HCT116 (cell line): ENCODE data around the gene COX10. TPM values are rescaled to one million over a fixed set of nuclear protein-coding genes. Genes with fewer than 3 reads are reported as not detected.

Experiments used
- ATAC-seq: fragments of 200-7000 bp; cut with Tn5 transposase; 2 replicates; pipeline ENCODE4 v1.9.1; 2020; ENCODE audit warnings: mild to moderate bottlenecking, moderate library complexity
- BruUV-seq: library from RNA; stranded (reverse); fragments of 400-500 nt; replicated peaks from 2 replicates; lab custom pipeline; 2021; lab: Mats Ljungman, UMichigan
- CTCF ChIA-PET: fragments of 300-600 bp; sonication (Branson Sonifier 250); formaldehyde crosslinking; loops from one replicate; lab custom pipeline; 2021; ENCODE audit warnings: antibody characterized with exemption; lab: Charles Lee
- POLR2A ChIA-PET: fragments of 300-600, 350-600 bp; sonication (Branson Sonifier 250); formaldehyde crosslinking; loops from one replicate; lab custom pipeline; 2021; ENCODE audit warnings: antibody characterized with exemption; lab: Charles Lee
- RAD21 ChIA-PET, 2 experiments: fragments of 300-600 bp; sonication (Branson Sonifier 250); formaldehyde crosslinking; loops; one replicate each; lab custom pipeline; 2023; ENCODE audit warnings: low total read pairs in 2 of 2; ENCODE audit not compliant: uncharacterized antibody in 2 of 2, unreplicated experiment in 2 of 2, low non-redundant PET in 1 of 2; lab: Charles Lee
- DNase-seq: peaks from one replicate; pipeline ENCODE4 v3.0.0-alpha.2; 2010; ENCODE audit warnings: low read depth, low spot score
- H2AFZ ChIP-seq: fragments of 200-600 bp; shearing (Covaris generic), sonication (generic); 2 replicates; pipeline ENCODE4 v1.6.1; 2017; ENCODE audit warnings: low read depth, mixed run types, mixed read lengths, antibody characterized with exemption, low read length; ENCODE audit not compliant: poor library complexity, severe bottlenecking
- H3K27ac ChIP-seq: 2 replicates; pipeline ENCODE4 v1.5.1; 2012; ENCODE audit warnings: low read depth, low read length
- H3K27me3 ChIP-seq: fragments of 200-600 bp; sonication (generic); 2 replicates; pipeline ENCODE4 v1.6.1; 2016; ENCODE audit warnings: mixed run types, low read length, mixed read lengths; ENCODE audit not compliant: insufficient read depth
- H3K36me3 ChIP-seq, 2 experiments: fragments of 200-500 bp in 1 of 2; fragments of 200-600 bp in 1 of 2; sonication (Bioruptor generic) in 1 of 2; sonication (generic) in 1 of 2; 2 replicates each; pipeline versions ENCODE4 v1.5.1 to v1.6.1; 2014 to 2016; ENCODE audit warnings: low read length in 2 of 2, inconsistent platforms in 1 of 2, mixed read lengths in 1 of 2, mixed run types in 1 of 2; ENCODE audit not compliant: insufficient read depth in 2 of 2, control insufficient read depth in 1 of 2
- H3K4me1 ChIP-seq, 2 experiments: fragments of 200-600 bp in 1 of 2; sonication (generic) in 1 of 2; 2 replicates each; pipeline versions ENCODE4 v1.5.1 to v1.6.1; 2012 to 2017; ENCODE audit warnings: low read length in 2 of 2, inconsistent platforms in 1 of 2, mild to moderate bottlenecking in 1 of 2, mixed read lengths in 1 of 2, mixed run types in 1 of 2, moderate library complexity in 1 of 2; ENCODE audit not compliant: insufficient read depth in 2 of 2, control insufficient read depth in 1 of 2
- H3K4me2 ChIP-seq: fragments of 200-600 bp; sonication (generic); 2 replicates; pipeline ENCODE4 v1.6.1; 2017; ENCODE audit warnings: mixed run types, low read length, mixed read lengths
- H3K4me3 ChIP-seq, 2 experiments: fragments of 200-600 bp in 1 of 2; sonication (generic) in 1 of 2; replicated peaks in 1 of 2; 2 replicates each; pipeline ENCODE4 v1.5.1; 2011 to 2016; ENCODE audit warnings: low read length in 2 of 2, control low read depth in 1 of 2, low read depth in 1 of 2, mild to moderate bottlenecking in 1 of 2, mixed read lengths in 1 of 2, mixed run types in 1 of 2
- H3K79me2 ChIP-seq: fragments of 200-600 bp; sonication (generic); 2 replicates; pipeline ENCODE4 v1.6.1; 2017; ENCODE audit warnings: mild to moderate bottlenecking, mixed run types, low read length, moderate library complexity, mixed read lengths; ENCODE audit not compliant: insufficient read depth
- H3K9ac ChIP-seq: fragments of 200-600 bp; sonication (generic); 2 replicates; pipeline ENCODE4 v1.6.1; 2016; ENCODE audit warnings: low read length, mixed read lengths
- H3K9me2 ChIP-seq: fragments of 200-600 bp; sonication (generic), shearing (Covaris generic); 2 replicates; pipeline ENCODE4 v1.6.1; 2017; ENCODE audit warnings: mixed run types, mild to moderate bottlenecking, moderate library complexity; ENCODE audit not compliant: insufficient read depth
- H3K9me3 ChIP-seq, 2 experiments: fragments of 200-500 bp in 1 of 2; fragments of 200-600 bp in 1 of 2; sonication (Bioruptor generic) in 1 of 2; sonication (generic) in 1 of 2; 2 replicates each; pipeline ENCODE4 v1.6.1; 2014 to 2017; ENCODE audit warnings: low read length in 2 of 2, mixed read lengths in 2 of 2, inconsistent platforms in 1 of 2, low read depth in 1 of 2, mild to moderate bottlenecking in 1 of 2, mixed run types in 1 of 2, moderate library complexity in 1 of 2; ENCODE audit not compliant: control insufficient read depth in 1 of 2, insufficient read depth in 1 of 2
- H4K20me1 ChIP-seq: fragments of 200-600 bp; sonication (generic), shearing (Covaris generic); 2 replicates; pipeline ENCODE4 v1.6.1; 2017; ENCODE audit warnings: mixed run types, mild to moderate bottlenecking, moderate library complexity; ENCODE audit not compliant: insufficient read depth
- CTCF ChIP-seq, 3 experiments: fragments of 200-600 bp in 1 of 3; sonication (generic) in 1 of 3; IDR thresholded peaks in 2 of 3; conservative IDR thresholded peaks in 1 of 3; 2 replicates each; pipeline ENCODE4 v1.5.1; 2012 to 2017; ENCODE audit warnings: low read depth in 2 of 3, low read length in 2 of 3, antibody characterized with exemption in 1 of 3, borderline replicate concordance in 1 of 3, control low read depth in 1 of 3, mild to moderate bottlenecking in 1 of 3, mixed read lengths in 1 of 3, mixed run types in 1 of 3, moderate library complexity in 1 of 3; ENCODE audit not compliant: insufficient read depth in 1 of 3
- POLR2A ChIP-seq: IDR thresholded peaks from 2 replicates; pipeline ENCODE4 v1.7.0; 2011; ENCODE audit warnings: borderline replicate concordance; ENCODE audit not compliant: insufficient read depth, insufficient read length; ENCODE audit errors: extremely low read depth
- REST ChIP-seq: IDR thresholded peaks from 2 replicates; pipeline ENCODE4 v1.6.1; 2012; ENCODE audit warnings: low read depth
- ZBTB33 ChIP-seq: IDR thresholded peaks from 2 replicates; pipeline ENCODE4 v1.6.1; 2011; ENCODE audit warnings: mild to moderate bottlenecking, low read length, moderate library complexity; ENCODE audit not compliant: insufficient replicate concordance; ENCODE audit errors: extremely low read depth
- intact Hi-C: fragments of 100-400 bp; cut with micrococcal nuclease; formaldehyde crosslinking; loops from 2 replicates; pipeline ENCODE4 v1.10.0; 2022
- total RNA-seq: library from RNA; stranded (reverse); gene quantifications from one replicate; pipeline ENCODE4 v1.2.1, GENCODE V29; 2021; ENCODE audit not compliant: unreplicated experiment

Gene COX10
- total RNA-seq, 1 experiment from 2014 or later, result 22.4 TPM

GRCh38 chr17:14082848-14083247, 13.5 kb downstream of the COX10 start:
- Histone ChIP-seq H3K9me2 (no peaks in the 10 kb centered on the region), H3K27me3 (no peaks in the 10 kb centered on the region), H2AFZ (no peak overlapping the region), H3K27ac (no peak overlapping the region), H3K4me3 (no peak overlapping the region), H3K4me1 (no peaks in the 10 kb centered on the region), H4K20me1 (peaks cover 7% of the 10 kb centered on the region; the same call in 1 of the 2 replicates), H3K9ac (no peak overlapping the region), H3K4me2 (no peak overlapping the region), H3K36me3 (peaks cover 0 to 3% of the 10 kb centered on the region in 2 experiments; a peak in 2 of 4 replicates), H3K79me2 (peaks cover 78% of the 10 kb centered on the region), H3K9me3 (no peaks in the 10 kb centered on the region)
- TF ChIP-seq ZBTB33 (no peak), CTCF (IDR thresholded peaks at IDR 0.05 in 2 of 3, conservative IDR thresholded peaks at IDR 0.05 in 1 of 3; ENCODE audit: borderline replicate concordance in 1 of 3, insufficient read depth in 1 of 3, low read depth in 2 of 3, low read length in 2 of 3) (no peak), REST (no peak), POLR2A (no peak)
- DNase-seq, result no peak
- RAD21 ChIA-PET, result no interaction called here
- no peak for ATAC-seq
- intact Hi-C loops, result no loop called here
- BruUV-seq, result no TSS peak
- CTCF ChIA-PET, result no interaction called here
- POLR2A ChIA-PET, result no interaction called here
